HepG2 (cell line): ENCODE measurements around the gene TOMM7.
"Not testable (repeated sequence)": the region's sequence is repeated elsewhere in the genome, so short reads cannot be mapped to it uniquely, and the experiment has no call there.

ENCODE experiments used
- SOX6 ChIP-seq, 2 experiments: fragments of 450-650 bp in 1 of 2; sonication (generic) in 1 of 2; formaldehyde crosslinking in 1 of 2; IDR thresholded peaks; 2 replicates each; pipeline versions ENCODE4 v1.4.0 to v1.6.1; 2017 to 2020; ENCODE audit warnings: antibody characterized with exemption in 1 of 2, mild to moderate bottlenecking in 1 of 2, missing genetic modification reagents in 1 of 2
- ZNF510 ChIP-seq: sonication (generic); formaldehyde crosslinking; IDR thresholded peaks from 2 replicates; pipeline ENCODE4 v1.4.0; 2020; ENCODE audit warnings: low read depth, mild to moderate bottlenecking, missing genetic modification reagents
- TF ChIP-seq, protein P1 (sequence below): sonication (generic); formaldehyde crosslinking; IDR thresholded peaks from 2 replicates; pipeline ENCODE4 v1.5.0; 2020; ENCODE audit warnings: mild to moderate bottlenecking, missing genetic modification reagents, moderate library complexity
- TF ChIP-seq, protein P2 (sequence below), 2 experiments: IDR thresholded peaks; 2 replicates each; pipeline ENCODE4 v1.6.1; 2011 to 2012; ENCODE audit warnings: low read length in 2 of 2, borderline replicate concordance in 1 of 2, low read depth in 1 of 2, mild to moderate bottlenecking in 1 of 2, moderate library complexity in 1 of 2

DNA sequence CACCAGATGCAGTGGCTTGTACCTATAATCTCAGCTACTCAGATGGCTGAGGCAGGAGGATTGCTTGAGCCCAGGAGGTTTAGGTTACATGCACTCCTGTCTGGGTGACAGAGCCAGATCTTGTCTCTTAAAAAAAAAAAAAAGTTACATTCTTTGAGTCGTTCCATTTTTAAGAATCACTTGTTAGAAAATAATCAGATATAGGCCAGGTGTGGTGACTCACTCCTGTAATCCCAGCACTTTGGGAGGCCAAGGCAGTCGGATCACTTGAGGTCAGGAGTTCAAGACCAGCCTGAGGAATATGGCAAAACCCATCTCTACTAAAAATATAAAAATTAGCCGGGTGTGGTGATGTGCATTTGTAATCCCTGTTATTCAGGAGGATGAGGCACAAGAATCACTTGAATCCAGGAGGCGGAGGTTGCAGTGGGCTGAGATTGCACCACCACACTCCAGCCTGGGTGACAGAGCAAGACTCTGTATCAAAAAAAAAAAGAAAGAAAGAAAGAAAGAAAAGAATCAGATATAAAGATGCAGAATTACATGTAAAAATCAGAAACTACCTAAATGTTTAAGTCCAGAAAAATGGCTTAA, 42.8 kb downstream of the TOMM7 start:
- not testable (repeated sequence) for TF ChIP-seq ZNF510; SOX6 (IDR thresholded peaks at IDR 0.05); SOX6 (CRISPR knock-in tag; IDR thresholded peaks at IDR 0.05)
- TF ChIP-seq, protein P1, sequence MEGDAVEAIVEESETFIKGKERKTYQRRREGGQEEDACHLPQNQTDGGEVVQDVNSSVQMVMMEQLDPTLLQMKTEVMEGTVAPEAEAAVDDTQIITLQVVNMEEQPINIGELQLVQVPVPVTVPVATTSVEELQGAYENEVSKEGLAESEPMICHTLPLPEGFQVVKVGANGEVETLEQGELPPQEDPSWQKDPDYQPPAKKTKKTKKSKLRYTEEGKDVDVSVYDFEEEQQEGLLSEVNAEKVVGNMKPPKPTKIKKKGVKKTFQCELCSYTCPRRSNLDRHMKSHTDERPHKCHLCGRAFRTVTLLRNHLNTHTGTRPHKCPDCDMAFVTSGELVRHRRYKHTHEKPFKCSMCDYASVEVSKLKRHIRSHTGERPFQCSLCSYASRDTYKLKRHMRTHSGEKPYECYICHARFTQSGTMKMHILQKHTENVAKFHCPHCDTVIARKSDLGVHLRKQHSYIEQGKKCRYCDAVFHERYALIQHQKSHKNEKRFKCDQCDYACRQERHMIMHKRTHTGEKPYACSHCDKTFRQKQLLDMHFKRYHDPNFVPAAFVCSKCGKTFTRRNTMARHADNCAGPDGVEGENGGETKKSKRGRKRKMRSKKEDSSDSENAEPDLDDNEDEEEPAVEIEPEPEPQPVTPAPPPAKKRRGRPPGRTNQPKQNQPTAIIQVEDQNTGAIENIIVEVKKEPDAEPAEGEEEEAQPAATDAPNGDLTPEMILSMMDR (CRISPR knock-in tag), result not testable (repeated sequence)
- TF ChIP-seq, protein P2, sequence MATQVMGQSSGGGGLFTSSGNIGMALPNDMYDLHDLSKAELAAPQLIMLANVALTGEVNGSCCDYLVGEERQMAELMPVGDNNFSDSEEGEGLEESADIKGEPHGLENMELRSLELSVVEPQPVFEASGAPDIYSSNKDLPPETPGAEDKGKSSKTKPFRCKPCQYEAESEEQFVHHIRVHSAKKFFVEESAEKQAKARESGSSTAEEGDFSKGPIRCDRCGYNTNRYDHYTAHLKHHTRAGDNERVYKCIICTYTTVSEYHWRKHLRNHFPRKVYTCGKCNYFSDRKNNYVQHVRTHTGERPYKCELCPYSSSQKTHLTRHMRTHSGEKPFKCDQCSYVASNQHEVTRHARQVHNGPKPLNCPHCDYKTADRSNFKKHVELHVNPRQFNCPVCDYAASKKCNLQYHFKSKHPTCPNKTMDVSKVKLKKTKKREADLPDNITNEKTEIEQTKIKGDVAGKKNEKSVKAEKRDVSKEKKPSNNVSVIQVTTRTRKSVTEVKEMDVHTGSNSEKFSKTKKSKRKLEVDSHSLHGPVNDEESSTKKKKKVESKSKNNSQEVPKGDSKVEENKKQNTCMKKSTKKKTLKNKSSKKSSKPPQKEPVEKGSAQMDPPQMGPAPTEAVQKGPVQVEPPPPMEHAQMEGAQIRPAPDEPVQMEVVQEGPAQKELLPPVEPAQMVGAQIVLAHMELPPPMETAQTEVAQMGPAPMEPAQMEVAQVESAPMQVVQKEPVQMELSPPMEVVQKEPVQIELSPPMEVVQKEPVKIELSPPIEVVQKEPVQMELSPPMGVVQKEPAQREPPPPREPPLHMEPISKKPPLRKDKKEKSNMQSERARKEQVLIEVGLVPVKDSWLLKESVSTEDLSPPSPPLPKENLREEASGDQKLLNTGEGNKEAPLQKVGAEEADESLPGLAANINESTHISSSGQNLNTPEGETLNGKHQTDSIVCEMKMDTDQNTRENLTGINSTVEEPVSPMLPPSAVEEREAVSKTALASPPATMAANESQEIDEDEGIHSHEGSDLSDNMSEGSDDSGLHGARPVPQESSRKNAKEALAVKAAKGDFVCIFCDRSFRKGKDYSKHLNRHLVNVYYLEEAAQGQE (IDR thresholded peaks at IDR 0.05; ENCODE audit: borderline replicate concordance in 1 of 2, low read depth in 1 of 2, low read length in 2 of 2), result not testable (repeated sequence)
